ENCODE measurements around the gene HEXIM2.
A peak's percentile ranks its signal among the peaks of the same experiment; 100 is the strongest.

Gene HEXIM2

GRCh38 chr17:45132572-45133463 lies 28.9 kb upstream of the HEXIM2 start:
- peak overlapping the region; percentile 88 for H3K4me3 ChIP-seq (ENCODE audit: low read length)
- peak; percentile 86 for TF ChIP-seq CTCF (IDR thresholded peaks at IDR 0.05; ENCODE audit: insufficient read depth, low read depth, low read length, missing control alignments)

GRCh38 chr17:45135192-45135977 lies 26.3 kb upstream of the HEXIM2 start, which contains the start of gene ACBD4:
TSS of gene ACBD4 (plus strand) at chr17:45135687. CDS start at chr17:45136145, 458 bp downstream.
- TF ChIP-seq CTCF (IDR thresholded peaks at IDR 0.05; ENCODE audit: insufficient read depth, low read depth, low read length, missing control alignments), result peak; percentile 100
- H3K4me3 ChIP-seq (ENCODE audit: low read length), result peak within 1 kb of the TSS; percentile 66
- DNase-seq (ENCODE audit: low read depth), result peak; percentile 96

More at GRCh38 chr17:45132572-45133463, 28.9 kb upstream of the HEXIM2 start:
- DNase-seq (ENCODE audit: low read depth), result peak; percentile 85

- peak overlapping the region; percentile 66 for H3K4me3 ChIP-seq (ENCODE audit: low read length)
- no peak for TF ChIP-seq CTCF (IDR thresholded peaks at IDR 0.05; ENCODE audit: insufficient read depth, low read depth, low read length, missing control alignments)
- no peak for DNase-seq (ENCODE audit: low read depth)
Measured at GRCh38 chr17:45135978-45136791, 25.5 kb upstream of the HEXIM2 start.

- no peak for DNase-seq (ENCODE audit: low read depth)
- no peak overlapping the region for H3K4me3 ChIP-seq (ENCODE audit: low read length)
- no peak for TF ChIP-seq CTCF (IDR thresholded peaks at IDR 0.05; ENCODE audit: insufficient read depth, low read depth, low read length, missing control alignments)
Measured at GRCh38 chr17:45136846-45137560, 24.7 kb upstream of the HEXIM2 start.

- no peak for TF ChIP-seq CTCF (IDR thresholded peaks at IDR 0.05; ENCODE audit: insufficient read depth, low read depth, low read length, missing control alignments)
- no peak overlapping the region for H3K4me3 ChIP-seq (ENCODE audit: low read length)
- no peak for DNase-seq (ENCODE audit: low read depth)
Measured at GRCh38 chr17:45137561-45138305, 23.9 kb upstream of the HEXIM2 start.

Data from epithelial cell of esophagus (primary cell).